Stimulated activated CD4-positive, alpha-beta T cell treated with anti-CD3 and anti-CD28 coated beads, TNF-alpha, amount 100 ng/mL, for 24 hours (primary cell): Measurements from ENCODE around the gene KIF1B.
"Not testable (repeated sequence)": the region's sequence is repeated elsewhere in the genome, so short reads cannot be mapped to it uniquely, and the experiment has no call there.

Experiments used
- DNase-seq, 3 experiments: peaks; one replicate each; pipeline ENCODE4 v3.0.0-alpha.2; 2020; ENCODE audit warnings: low read depth in 3 of 3

KIF1B gene

DNA sequence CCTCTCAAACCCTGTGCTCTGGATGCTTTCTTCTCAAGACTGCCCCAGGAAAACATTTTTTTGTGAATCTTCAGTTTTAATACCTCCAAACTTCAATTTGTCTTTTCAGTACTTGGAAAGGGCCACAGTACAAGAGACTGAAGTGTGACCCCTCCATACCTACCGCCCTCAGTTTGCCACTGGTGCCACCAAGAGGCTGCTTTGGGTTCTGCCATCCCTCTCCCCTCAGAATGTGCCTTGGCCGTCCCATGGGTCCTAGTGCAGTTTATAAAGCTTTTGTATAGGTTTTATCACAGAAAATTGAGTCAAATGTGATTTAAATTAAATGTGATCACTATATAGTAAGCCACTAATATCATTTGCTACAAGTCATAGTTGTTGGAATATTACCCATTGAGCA lies 127.7 kb downstream of the KIF1B start:
- peak in 2 of 3 experiments; percentile 9 to 37 for DNase-seq

DNA sequence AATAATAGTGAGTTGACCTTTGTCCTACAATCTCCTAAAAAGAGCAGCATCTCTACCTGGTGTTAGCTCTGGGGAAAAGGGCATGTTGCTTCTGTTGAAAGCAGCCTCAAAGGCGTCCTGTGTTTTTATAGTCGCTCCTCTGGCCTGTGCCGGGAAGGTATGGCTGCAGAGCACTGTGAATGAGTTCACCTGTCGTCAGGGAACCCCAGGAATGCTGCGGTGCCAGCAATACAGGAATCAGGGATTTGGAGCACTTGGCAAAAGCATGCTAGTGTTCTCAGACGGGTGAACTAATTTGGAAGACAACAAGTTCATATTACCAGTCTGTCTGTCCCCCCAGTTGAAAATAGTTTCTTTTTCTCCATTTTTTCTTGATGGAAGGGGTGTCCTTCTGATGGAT lies 128.2 kb downstream of the KIF1B start:
- no peak for DNase-seq

GRCh38 chr1:10339036-10339567 lies 128.7 kb downstream of the KIF1B start:
- no peak for DNase-seq

DNA sequence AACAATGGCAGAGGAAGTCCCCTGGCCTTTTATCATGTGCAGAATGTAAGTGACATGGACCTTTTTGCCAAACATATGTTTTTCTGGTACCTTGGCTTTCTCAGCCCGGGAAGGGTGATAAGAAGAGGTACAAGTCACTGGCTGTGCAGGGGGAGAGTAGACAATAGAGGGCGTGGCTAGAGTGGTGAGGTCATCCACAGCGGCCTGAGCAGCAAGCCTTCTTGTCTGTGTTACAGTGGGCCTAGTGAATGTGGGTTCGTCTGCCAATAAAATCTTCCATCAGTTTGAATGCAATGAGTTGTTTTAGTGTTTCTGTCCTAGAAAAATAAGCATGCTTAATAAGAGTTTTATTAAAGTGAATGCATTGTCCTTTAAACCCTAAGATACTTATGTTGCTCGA lies 129.4 kb downstream of the KIF1B start:
- DNase-seq: no peak

GRCh38 chr1:10340930-10341590 lies 130.7 kb downstream of the KIF1B start:
- DNase-seq: no peak

DNA sequence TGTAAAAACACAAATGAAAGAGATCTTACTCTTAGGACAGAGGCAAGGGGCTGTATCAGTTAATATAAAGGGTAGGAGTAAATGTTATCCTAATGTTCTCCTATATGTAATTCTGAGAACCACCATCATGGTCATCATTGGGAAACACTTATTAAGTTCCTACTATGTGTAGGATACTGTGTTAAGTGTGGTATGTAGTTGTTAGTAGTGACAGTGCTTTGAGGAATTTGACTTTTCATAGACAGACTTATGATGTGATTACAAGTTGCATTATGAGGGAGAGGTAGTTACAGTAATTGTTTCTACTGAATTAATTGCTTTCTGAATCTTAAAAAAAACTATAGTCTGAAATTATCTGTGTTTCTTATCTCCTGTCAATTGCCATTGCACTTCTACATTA lies 136.7 kb downstream of the KIF1B start:
- DNase-seq: no peak

- DNase-seq: no peak
Observed at GRCh38 chr1:10353282-10353681, 142.9 kb downstream of the KIF1B start.

- DNase-seq: no peak
Observed at GRCh38 chr1:10353693-10354092, 143.3 kb downstream of the KIF1B start.

DNA sequence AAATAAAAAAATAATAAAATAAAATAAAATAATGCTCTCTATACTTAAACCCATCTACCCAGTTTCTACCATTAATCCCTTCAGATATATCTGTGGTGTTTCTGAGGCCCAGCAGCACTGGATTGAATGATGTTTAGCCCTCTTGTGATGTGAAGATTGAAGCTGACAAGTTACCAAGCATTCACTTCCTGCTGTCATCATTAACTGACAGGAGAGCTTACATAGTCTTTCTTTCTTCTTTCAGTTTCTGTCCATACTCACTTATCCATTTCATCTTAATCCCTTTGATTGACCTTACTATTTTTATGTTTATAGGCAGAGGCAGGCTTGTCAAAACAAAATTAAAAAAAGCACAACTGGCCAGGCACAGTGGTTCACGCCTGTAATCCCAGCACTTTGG lies 149.7 kb downstream of the KIF1B start:
- DNase-seq: no peak

DNA sequence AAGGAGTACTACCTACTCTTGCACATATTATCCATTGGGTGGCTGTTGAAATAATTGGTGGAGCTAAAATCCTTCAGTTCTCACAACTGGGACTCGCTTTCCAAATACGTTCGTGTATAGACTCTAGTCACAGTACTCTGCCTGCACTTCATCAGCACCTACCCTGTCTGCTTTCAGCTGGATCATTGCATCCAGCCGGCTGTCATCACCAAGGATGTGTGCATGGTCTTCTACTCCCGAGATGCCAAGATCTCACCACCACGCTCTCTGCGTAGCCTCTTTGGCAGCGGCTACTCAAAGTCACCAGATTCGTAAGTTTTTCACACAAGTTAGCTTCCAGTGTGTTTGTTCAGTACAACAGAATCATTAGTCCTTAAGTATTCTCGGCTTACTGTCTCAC lies 151.1 kb downstream of the KIF1B start:
- no peak for DNase-seq

- no peak for DNase-seq
Observed at GRCh38 chr1:10368194-10368593, 157.8 kb downstream of the KIF1B start.

DNA sequence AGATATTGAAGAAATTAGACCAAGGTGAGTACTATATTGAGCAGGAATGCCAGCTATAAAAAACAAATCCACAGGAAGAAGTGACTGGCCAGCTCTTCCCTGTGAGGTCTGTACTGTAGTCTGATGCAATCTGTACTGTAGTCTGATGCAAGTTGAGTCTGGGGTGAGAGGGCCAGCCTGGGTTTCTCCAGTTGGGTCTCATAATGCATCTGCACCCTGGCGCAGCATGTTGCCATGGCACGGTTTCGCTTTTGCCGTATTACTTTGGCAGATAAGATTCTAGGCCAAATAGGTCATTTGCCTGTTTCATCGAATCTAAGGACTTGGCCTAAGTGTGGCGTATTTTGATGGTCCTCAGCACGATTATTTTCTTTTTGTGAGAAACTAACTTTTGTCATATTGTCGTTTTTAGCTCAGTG lies 164.1 kb downstream of the KIF1B start:
- DNase-seq: no peak

DNA sequence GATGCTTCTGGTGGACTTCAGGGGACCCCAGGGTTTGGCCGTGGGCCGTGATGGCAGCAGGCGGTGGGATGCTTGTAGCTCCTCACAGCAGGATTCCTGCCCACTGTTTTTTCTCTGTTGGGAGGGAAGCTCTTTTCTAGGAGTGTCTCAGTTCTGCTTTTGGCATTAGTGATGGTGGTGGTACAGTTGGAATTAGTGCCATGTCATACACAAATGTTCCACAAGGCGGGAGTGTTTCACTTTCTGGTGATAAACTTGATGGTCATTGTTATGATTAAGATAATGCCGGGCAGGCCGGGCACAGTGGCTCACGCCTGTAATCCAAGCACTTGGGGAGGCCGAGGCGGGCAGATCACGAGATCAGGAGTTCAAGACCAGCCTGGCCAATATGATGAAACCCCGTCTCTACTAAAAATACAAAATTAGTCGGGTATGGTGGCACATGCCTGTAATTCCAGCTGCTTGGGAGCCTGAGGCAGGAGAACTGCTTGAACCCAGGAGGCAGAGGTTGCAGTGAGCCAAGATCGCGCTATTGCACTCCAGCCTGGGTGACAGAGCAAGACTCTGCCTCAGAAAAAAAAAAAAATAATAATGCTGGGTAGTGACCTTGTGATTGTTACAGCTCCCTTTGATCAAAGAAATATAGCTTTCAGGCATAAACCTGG lies 167.1 kb downstream of the KIF1B start:
- not testable (repeated sequence) for DNase-seq

- DNase-seq: no peak
Observed at GRCh38 chr1:10378081-10378841, 167.9 kb downstream of the KIF1B start.

GRCh38 chr1:10379101-10379620 lies 168.8 kb downstream of the KIF1B start:
- DNase-seq: no peak

GRCh38 chr1:10379676-10380075 lies 169.3 kb downstream of the KIF1B start:
- DNase-seq: no peak

DNA sequence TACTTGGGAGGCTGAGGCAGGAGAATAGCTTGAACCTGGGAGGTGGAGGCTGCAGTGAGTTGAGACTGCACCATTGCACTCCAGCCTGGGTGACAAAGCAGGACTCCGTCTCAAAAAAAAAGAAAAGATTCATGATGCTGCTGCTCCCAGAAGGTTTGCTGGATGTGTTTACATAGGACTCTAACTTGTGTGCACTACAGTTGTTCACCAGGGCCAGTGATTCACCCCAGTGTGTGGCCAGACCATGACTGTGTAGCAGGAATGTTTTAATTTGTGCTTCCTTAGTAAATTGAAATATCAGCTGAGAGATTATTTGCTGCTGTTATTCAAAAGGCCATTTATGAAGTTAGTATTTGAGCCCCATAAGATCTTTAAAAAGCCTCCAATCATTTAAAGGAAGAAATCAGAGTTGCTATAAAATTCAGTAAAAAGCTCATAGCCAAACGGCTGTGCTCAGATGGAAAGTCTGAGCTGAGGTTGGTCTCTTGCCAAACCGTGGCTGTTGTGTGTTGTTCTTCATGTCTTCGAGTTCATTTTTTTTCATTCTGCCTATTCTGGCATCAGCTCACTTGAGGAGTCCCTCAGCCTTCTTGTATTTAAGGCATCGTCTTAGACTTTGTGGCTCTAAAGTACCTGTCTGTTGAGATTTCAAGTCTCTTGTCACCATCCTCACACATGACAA lies 170.4 kb downstream of the KIF1B start:
- DNase-seq: no peak

DNA sequence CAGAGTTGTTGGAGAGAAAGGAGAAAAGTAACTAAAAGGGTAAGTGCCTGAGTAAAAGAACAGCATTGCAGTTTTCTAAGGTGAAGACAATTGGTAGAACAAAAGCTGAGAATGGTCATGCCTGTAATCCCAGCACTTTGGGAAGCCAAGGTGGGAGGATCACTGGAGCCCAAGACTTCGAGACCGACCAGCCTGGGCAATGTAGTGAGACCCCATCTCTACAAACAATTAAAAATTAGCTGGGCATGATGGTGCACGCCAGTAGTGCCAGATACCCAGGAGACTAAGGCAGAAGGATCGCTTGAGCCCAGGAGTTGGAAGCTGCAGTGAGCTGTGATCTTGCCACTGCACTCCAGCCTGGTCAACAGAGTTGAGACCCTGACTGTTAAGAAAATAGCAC lies 173.3 kb downstream of the KIF1B start:
- no peak for DNase-seq

- no peak for DNase-seq
Observed at GRCh38 chr1:10384219-10384618, 173.8 kb downstream of the KIF1B start.

DNA sequence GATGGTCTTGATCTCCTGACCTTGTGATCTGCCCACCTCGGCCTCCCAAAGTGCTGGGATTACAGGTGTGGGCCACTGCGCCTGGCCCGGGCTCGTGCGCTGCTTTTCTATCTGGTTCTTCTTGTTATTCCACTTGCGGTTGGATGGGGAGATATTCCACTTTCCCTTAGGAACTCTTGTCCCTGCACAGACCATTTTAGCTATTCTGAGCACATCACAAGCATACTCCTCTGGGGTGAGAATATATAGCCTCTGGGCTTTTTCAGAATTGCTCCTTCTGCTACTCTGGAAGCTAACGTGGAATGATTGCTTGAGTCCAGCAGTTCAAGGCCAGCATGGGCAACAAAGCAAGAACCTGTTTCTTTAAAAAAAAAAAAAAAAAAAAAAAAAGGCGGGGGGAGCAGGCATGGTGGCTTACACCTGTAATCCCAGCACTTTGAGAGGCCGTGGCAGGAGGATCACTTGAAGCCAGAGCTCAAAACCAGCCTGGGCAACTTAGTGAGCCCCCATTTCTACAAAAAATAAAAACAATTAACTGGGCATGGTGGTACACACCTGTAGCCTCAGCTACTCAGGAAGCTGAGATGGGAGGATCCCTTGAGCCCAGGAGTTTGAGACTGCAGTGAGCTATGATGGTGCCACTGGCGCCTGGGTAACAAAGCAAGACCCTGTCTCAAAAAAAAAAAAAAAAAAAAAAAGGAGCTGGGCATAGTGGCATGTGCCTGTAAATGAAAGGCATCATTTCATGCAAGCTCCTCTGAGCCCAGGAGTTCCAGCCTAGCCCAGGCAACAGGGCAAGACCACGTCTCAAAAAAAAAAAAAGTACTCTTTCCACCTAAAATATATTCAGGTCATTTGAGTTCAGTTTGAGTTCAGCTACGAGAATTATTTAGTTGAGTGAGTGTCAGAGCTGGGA lies 176.6 kb downstream of the KIF1B start:
- no peak for DNase-seq
